ENCODE measurements around the gene DLEC1.

DNA sequence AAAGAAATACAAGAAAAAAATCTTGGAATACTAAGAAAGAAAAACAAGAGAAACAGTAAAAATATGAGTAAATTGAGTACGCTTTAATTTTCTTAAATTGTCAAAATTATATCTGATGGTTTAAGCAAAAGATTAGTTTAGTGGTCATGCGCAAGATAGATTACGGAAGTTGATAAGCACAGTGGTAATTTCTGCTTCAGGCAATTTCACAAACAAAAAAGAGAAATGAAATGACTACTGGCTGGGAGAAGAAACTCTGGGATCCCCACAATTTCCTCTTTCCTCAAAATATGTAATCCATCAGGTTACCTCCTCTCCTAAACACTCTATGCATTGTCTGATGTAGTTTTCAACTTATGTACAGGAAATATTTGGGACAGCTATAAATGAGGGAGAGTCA, 108.4 kb downstream of the DLEC1 start:
- TF ChIP-seq, protein P1, sequence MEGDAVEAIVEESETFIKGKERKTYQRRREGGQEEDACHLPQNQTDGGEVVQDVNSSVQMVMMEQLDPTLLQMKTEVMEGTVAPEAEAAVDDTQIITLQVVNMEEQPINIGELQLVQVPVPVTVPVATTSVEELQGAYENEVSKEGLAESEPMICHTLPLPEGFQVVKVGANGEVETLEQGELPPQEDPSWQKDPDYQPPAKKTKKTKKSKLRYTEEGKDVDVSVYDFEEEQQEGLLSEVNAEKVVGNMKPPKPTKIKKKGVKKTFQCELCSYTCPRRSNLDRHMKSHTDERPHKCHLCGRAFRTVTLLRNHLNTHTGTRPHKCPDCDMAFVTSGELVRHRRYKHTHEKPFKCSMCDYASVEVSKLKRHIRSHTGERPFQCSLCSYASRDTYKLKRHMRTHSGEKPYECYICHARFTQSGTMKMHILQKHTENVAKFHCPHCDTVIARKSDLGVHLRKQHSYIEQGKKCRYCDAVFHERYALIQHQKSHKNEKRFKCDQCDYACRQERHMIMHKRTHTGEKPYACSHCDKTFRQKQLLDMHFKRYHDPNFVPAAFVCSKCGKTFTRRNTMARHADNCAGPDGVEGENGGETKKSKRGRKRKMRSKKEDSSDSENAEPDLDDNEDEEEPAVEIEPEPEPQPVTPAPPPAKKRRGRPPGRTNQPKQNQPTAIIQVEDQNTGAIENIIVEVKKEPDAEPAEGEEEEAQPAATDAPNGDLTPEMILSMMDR (IDR thresholded peaks at IDR 0.05; ENCODE audit: poor library complexity, severe bottlenecking) = no peak
- TF ChIP-seq POLR2AphosphoS5 (IDR thresholded peaks at IDR 0.05) (no peak), RAD21 (conservative IDR thresholded peaks at IDR 0.05) (no peak), EZH2 (IDR thresholded peaks at IDR 0.05; ENCODE audit: borderline replicate concordance, insufficient read depth, low read length, poor library complexity, severe bottlenecking) (no peak), TAF1 (IDR thresholded peaks at IDR 0.05; ENCODE audit: low read depth) (no peak), SMC3 (conservative IDR thresholded peaks at IDR 0.05; ENCODE audit: poor library complexity) (no peak)
- TF ChIP-seq, protein P2, sequence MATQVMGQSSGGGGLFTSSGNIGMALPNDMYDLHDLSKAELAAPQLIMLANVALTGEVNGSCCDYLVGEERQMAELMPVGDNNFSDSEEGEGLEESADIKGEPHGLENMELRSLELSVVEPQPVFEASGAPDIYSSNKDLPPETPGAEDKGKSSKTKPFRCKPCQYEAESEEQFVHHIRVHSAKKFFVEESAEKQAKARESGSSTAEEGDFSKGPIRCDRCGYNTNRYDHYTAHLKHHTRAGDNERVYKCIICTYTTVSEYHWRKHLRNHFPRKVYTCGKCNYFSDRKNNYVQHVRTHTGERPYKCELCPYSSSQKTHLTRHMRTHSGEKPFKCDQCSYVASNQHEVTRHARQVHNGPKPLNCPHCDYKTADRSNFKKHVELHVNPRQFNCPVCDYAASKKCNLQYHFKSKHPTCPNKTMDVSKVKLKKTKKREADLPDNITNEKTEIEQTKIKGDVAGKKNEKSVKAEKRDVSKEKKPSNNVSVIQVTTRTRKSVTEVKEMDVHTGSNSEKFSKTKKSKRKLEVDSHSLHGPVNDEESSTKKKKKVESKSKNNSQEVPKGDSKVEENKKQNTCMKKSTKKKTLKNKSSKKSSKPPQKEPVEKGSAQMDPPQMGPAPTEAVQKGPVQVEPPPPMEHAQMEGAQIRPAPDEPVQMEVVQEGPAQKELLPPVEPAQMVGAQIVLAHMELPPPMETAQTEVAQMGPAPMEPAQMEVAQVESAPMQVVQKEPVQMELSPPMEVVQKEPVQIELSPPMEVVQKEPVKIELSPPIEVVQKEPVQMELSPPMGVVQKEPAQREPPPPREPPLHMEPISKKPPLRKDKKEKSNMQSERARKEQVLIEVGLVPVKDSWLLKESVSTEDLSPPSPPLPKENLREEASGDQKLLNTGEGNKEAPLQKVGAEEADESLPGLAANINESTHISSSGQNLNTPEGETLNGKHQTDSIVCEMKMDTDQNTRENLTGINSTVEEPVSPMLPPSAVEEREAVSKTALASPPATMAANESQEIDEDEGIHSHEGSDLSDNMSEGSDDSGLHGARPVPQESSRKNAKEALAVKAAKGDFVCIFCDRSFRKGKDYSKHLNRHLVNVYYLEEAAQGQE (IDR thresholded peaks at IDR 0.05; ENCODE audit: borderline replicate concordance) = no peak
